Gastrocnemius medialis (tissue), 4 donors: ENCODE results near the gene PRMT7.

Source experiments
- POLR2A ChIP-seq, 2 donors: fragments of 450-650 bp; IDR thresholded peaks; one replicate each; pipeline ENCODE4 v1.6.1; 2017; ENCODE audit warnings: antibody characterized with exemption in 2 of 2, mild to moderate bottlenecking in 2 of 2, moderate library complexity in 2 of 2
- TF ChIP-seq, protein P1 (sequence below), 5 experiments: fragments of 450-650 bp in 3 of 5; fragments of 200-600 bp in 2 of 5; sonication (generic) in 2 of 5; IDR thresholded peaks in 4 of 5; conservative IDR thresholded peaks in 1 of 5; 1 replicate in 4 of 5; 2 replicates in 1 of 5; pipeline ENCODE4 v1.5.1; 2016 to 2019; ENCODE audit warnings: antibody characterized with exemption in 5 of 5, mild to moderate bottlenecking in 3 of 5, moderate library complexity in 3 of 5

DNA sequence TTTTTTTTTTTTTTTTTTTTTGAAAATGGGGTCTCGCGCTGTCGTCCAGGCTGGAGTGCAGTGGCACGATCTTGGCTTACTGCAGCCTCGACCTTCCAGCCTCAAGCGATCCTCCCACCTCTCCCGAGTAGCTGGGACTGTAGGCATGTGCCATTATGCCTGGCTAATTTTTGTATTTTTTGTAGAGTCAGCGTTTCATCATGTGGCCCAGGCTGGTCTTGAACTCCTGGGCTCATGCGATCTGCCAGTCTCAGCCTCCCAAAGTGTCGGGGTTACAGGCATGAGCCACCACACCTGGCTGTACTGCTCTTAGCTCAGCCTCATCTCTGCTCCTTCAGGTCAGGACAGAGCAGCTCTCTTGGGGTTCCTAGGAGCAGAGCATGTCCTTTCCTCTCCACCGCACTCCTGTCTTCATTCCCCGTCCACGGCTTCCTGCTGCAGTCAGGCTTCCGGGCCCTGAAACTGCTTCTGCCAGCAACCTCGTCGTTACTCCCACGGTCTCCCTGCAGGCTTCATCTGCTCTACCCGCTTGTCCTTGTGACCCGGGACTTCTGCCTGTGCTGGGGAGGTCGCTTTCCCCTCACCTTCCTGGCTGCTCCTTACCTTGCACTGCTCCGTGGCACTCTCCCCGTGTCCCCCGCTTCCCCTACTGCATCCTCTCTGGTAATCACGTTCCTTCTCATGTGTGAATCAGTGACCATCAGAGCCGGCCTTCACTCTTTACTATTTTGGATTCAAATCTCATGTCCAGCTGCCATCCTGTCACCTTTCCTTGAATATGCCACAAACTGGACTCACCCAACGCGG is 38.0 kb downstream of the PRMT7 start:
- TF ChIP-seq, protein P1, sequence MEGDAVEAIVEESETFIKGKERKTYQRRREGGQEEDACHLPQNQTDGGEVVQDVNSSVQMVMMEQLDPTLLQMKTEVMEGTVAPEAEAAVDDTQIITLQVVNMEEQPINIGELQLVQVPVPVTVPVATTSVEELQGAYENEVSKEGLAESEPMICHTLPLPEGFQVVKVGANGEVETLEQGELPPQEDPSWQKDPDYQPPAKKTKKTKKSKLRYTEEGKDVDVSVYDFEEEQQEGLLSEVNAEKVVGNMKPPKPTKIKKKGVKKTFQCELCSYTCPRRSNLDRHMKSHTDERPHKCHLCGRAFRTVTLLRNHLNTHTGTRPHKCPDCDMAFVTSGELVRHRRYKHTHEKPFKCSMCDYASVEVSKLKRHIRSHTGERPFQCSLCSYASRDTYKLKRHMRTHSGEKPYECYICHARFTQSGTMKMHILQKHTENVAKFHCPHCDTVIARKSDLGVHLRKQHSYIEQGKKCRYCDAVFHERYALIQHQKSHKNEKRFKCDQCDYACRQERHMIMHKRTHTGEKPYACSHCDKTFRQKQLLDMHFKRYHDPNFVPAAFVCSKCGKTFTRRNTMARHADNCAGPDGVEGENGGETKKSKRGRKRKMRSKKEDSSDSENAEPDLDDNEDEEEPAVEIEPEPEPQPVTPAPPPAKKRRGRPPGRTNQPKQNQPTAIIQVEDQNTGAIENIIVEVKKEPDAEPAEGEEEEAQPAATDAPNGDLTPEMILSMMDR (IDR thresholded peaks at IDR 0.05 in 4 of 5, conservative IDR thresholded peaks at IDR 0.05 in 1 of 5), result no peak
- no peak for TF ChIP-seq POLR2A (IDR thresholded peaks at IDR 0.05)
